Activated CD4-positive, alpha-beta memory T cell treated with anti-CD3 and anti-CD28 coated beads, Interleukin-2, amount 10 ng/mL, durations not matched to agents 7 days and 5 days (primary cell): ENCODE data around the gene FXYD3. TPM values are rescaled to one million over a fixed set of nuclear protein-coding genes. Genes with fewer than 3 reads are reported as not detected.

ENCODE experiments used
- CTCF ChIA-PET: fragments of 350-600 bp; sonication (Branson Sonifier 250); formaldehyde crosslinking; loops from one replicate; lab custom pipeline; 2021; ENCODE audit warnings: antibody characterized with exemption, inconsistent platforms; lab: Charles Lee
- POLR2A ChIA-PET: fragments of 350-600 bp; sonication (Branson Sonifier 250); formaldehyde crosslinking; loops from one replicate; lab custom pipeline; 2021; ENCODE audit warnings: antibody characterized with exemption; lab: Charles Lee
- DNase-seq: peaks from one replicate; pipeline ENCODE4 v3.0.0-alpha.2; 2020
- H3K27ac Mint-ChIP-seq: one replicate; pipeline ENCODE4 v1.8.0; 2021; ENCODE audit warnings: mild to moderate bottlenecking, mixed read lengths
- H3K27me3 Mint-ChIP-seq: one replicate; pipeline ENCODE4 v1.8.0; 2021; ENCODE audit warnings: mixed read lengths
- H3K36me3 Mint-ChIP-seq: one replicate; pipeline ENCODE4 v1.8.0; 2021; ENCODE audit warnings: low read depth, mixed read lengths
- H3K4me1 Mint-ChIP-seq: one replicate; pipeline ENCODE4 v1.8.0; 2021; ENCODE audit warnings: mixed read lengths
- H3K4me3 Mint-ChIP-seq: one replicate; pipeline ENCODE4 v1.8.0; 2021; ENCODE audit warnings: mild to moderate bottlenecking, mixed read lengths
- H3K9me3 Mint-ChIP-seq: one replicate; pipeline ENCODE4 v1.8.0; 2021; ENCODE audit warnings: mixed read lengths
- total RNA-seq, 2 experiments: library from RNA; stranded (reverse); gene quantifications; one replicate each; pipeline ENCODE4 v1.2.3, GENCODE V29; 2021

Gene FXYD3
- total RNA-seq, 2 experiments from 2014 or later: not detected

DNA sequence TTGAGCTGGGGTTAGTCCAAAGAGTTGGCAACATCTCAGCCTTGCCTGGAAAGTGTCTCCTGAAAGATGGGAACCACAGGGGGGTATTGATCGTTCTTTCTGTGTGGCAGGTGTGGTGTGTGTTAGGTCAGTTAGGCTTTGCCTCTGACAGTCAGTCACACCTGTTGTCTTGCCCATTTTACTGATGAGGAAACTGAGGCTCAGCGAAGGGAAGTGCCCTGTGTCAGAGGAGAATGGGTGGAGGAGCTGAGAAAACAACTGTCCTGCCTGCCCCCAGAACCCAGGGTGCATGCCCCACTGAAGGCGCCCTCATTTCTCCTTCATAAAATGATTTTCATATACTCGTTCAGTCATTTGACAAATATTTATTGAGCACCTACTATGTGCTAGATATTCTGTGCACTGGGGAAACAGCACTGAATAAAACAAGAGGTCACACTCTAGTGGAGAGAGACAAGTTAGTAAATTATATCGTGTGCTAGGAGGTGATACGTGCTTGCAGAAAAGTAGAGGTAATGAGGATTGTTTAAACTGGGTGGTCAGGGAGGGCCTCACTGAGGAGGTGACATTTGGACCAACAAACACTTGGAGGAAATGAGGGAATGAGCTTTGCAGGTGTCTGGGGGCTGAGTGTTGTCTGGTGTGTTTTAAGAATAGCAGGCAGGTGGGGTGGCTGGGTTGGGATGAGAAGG lies 40.5 kb downstream of the FXYD3 start:
- H3K27ac Mint-ChIP-seq: peak overlapping the region; percentile 97
- peaks cover 4% of the 10 kb centered on the region for H3K9me3 Mint-ChIP-seq
- H3K36me3 Mint-ChIP-seq: peaks cover 70% of the 10 kb centered on the region
- CTCF ChIA-PET: interaction anchor here (0.7 to 0.8 kb wide), 3 partner anchors 14 to 504 kb away, joined by 3 to 4 read pairs (median 3); no protein-coding TSS in a partner anchor
- DNase-seq: no peak
- POLR2A ChIA-PET: interaction anchor here (1.0 to 10.6 kb wide), 8 partner anchors 14 to 110 kb away, joined by 3 to 106 read pairs (median 30); partner anchors contain the start of gene FXYD7
- peaks cover 55% of the 10 kb centered on the region for H3K4me1 Mint-ChIP-seq
- peak overlapping the region; percentile 100 for H3K4me3 Mint-ChIP-seq
- peaks cover 4% of the 10 kb centered on the region for H3K27me3 Mint-ChIP-seq

DNA sequence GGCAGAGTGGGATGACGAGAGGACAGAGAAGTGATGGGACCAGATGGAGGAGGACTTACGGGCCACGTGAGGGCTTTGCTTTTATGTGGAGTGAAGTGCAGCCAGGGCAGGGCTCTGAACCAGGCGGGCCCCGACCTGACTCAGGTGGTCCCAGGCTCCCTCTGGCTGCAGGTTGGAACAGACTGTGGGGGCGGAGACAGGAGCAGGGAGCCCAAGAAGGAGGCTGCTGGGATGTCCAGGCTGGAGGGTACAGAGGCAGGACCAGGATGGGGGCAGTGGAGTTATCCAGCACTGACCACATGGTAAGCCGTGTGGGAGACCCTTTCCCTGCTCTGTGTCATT lies 41.0 kb downstream of the FXYD3 start:
- Mint-ChIP-seq H3K27me3 (peaks cover 4% of the 10 kb centered on the region), H3K4me1 (peaks cover 60% of the 10 kb centered on the region), H3K36me3 (peaks cover 76% of the 10 kb centered on the region), H3K9me3 (peaks cover 9% of the 10 kb centered on the region), H3K4me3 (peak overlapping the region; percentile 100), H3K27ac (peak overlapping the region; percentile 97)
- ChIA-PET POLR2A (interaction anchor here (1.0 to 10.6 kb wide), 5 partner anchors 8 to 56 kb away, joined by 3 to 106 read pairs (median 4); no protein-coding TSS in a partner anchor), CTCF (interaction anchor here (0.7 to 0.8 kb wide), 3 partner anchors 15 to 504 kb away, joined by 3 to 4 read pairs (median 3); no protein-coding TSS in a partner anchor)
- DNase-seq: no peak

DNA sequence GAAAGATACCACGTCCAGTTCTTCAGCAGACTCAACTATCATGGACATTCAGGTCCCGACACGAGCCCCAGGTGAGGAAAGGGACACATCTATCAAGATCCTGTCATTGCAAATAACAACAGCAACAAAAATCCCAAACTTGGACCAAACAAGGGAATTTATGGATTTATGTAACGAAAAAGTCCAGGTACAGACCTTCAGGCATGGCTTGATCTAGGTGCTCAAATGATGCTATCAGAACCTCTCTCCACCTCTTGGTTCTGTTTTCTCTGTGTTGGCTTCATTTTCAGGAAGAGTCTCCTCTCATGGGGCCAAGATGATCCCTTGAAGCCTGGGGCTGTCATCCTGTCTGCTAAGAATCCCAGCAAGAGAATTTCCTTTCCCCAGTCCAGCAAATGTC lies 41.8 kb downstream of the FXYD3 start:
- H3K9me3 Mint-ChIP-seq: peaks cover 16% of the 10 kb centered on the region
- ChIA-PET POLR2A (interaction anchor here (1.1 to 10.6 kb wide), 2 partner anchors 8 to 13 kb away, joined by 3 to 106 read pairs; no protein-coding TSS in a partner anchor), CTCF (interaction anchor here (1.2 kb wide), 1 partner anchor 15 kb away, joined by 5 read pairs; no protein-coding TSS in a partner anchor)
- peaks cover 84% of the 10 kb centered on the region for H3K36me3 Mint-ChIP-seq
- peak overlapping the region; percentile 100 for H3K4me3 Mint-ChIP-seq
- DNase-seq: no peak
- H3K27ac Mint-ChIP-seq: no peak overlapping the region
- H3K4me1 Mint-ChIP-seq: peaks cover 61% of the 10 kb centered on the region
- peaks cover under 1% of the 10 kb centered on the region for H3K27me3 Mint-ChIP-seq

DNA sequence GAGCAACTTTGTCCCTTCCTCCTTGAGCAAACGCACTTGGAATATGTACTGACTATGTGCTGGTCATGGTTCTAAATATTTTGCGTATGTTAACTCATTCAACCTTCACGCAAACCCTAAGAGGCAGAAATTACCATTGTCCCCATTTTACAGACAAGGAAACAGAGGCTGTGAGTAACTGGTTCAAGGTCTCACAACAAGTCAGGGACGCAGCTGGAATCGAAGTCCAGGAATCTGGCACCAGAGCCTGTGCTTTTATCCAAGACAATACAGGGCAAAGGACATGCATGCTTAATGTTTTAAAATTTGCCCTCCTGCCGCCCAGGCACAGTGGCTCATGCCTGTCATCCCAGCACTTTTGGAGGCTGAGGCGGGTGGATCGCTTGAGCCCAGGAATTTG lies 44.0 kb downstream of the FXYD3 start:
- DNase-seq: no peak
- no peaks in the 10 kb centered on the region for H3K27me3 Mint-ChIP-seq
- CTCF ChIA-PET: interaction anchor here (1.6 kb wide), 1 partner anchor 58 kb away, joined by 3 read pairs; no protein-coding TSS in a partner anchor
- peaks cover 61% of the 10 kb centered on the region for H3K4me1 Mint-ChIP-seq
- peaks cover 29% of the 10 kb centered on the region for H3K9me3 Mint-ChIP-seq
- H3K4me3 Mint-ChIP-seq: no peak overlapping the region
- POLR2A ChIA-PET: interaction anchor here (1.3 to 10.6 kb wide), 3 partner anchors 11 to 47 kb away, joined by 3 to 106 read pairs (median 7); no protein-coding TSS in a partner anchor
- H3K27ac Mint-ChIP-seq: no peak overlapping the region
- H3K36me3 Mint-ChIP-seq: peaks cover 100% of the 10 kb centered on the region

DNA sequence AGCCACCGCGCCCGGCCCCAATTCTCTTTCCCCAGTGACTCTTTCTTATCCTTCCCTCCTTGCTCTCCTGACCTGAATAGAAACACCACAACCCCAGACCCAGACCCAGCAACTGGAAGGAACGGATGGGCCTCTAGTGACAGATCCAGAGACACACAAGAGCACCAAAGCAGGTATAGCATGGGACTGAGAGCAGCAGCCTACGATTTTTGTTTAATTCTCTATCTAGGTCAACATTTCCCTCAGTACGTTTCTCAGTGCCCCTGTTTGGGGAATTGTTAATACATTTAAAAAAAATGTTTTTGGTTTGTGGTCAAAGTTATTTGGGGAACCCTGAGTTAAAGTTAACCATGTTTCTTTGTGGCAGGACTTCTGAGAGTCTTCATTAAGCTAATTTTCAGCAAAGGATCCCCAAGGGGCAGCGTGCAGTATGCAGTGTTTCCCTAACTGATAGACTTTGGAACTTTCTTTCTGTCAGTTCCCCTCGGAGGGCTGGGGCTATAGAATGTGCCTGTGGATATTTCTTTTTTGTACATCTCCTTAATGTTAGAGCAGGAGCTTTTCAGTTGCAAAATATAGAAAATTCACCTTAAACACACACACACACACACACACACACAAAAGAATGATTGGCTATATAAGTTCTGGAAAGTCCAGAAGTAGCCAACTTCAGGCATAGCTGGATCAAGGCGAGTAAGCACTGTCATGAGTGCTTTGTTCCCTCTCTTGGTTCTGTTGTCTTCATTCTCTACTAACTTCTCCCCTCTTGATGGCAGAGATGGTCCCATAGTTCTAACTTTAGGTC lies 45.2 kb downstream of the FXYD3 start:
- Mint-ChIP-seq H3K27me3 (no peaks in the 10 kb centered on the region), H3K27ac (no peak overlapping the region), H3K9me3 (peaks cover 35% of the 10 kb centered on the region), H3K4me1 (peaks cover 64% of the 10 kb centered on the region), H3K4me3 (no peak overlapping the region), H3K36me3 (peaks cover 100% of the 10 kb centered on the region)
- ChIA-PET CTCF (interaction anchor here (1.6 kb wide), 1 partner anchor 56 kb away, joined by 3 read pairs; no protein-coding TSS in a partner anchor), POLR2A (interaction anchor here (0.7 to 10.6 kb wide), 4 partner anchors 10 to 51 kb away, joined by 3 to 106 read pairs (median 5); no protein-coding TSS in a partner anchor)
- DNase-seq: no peak

DNA sequence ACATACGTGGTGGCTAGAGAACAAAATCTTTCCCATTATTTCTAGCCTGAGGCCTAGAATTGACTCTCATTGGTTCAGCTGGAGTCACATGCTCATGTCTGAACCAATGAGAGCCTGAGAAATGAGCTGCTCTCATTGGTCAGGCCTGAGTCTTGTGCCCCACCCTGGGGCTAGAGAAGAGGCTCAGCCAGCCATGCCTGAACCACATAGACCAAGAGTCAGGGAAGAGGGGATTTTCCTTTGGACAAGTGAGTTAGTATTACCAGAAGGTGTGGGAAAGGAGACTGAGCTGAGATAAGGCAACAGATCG lies 45.8 kb downstream of the FXYD3 start:
- peaks cover 40% of the 10 kb centered on the region for H3K9me3 Mint-ChIP-seq
- ChIA-PET CTCF (no interaction called here), POLR2A (interaction anchor here (0.7 to 10.6 kb wide), 5 partner anchors 9 to 53 kb away, joined by 3 to 106 read pairs (median 3); no protein-coding TSS in a partner anchor)
- no peaks in the 10 kb centered on the region for H3K27me3 Mint-ChIP-seq
- H3K27ac Mint-ChIP-seq: no peak overlapping the region
- peaks cover 100% of the 10 kb centered on the region for H3K36me3 Mint-ChIP-seq
- no peak overlapping the region for H3K4me3 Mint-ChIP-seq
- H3K4me1 Mint-ChIP-seq: peaks cover 64% of the 10 kb centered on the region
- no peak for DNase-seq

DNA sequence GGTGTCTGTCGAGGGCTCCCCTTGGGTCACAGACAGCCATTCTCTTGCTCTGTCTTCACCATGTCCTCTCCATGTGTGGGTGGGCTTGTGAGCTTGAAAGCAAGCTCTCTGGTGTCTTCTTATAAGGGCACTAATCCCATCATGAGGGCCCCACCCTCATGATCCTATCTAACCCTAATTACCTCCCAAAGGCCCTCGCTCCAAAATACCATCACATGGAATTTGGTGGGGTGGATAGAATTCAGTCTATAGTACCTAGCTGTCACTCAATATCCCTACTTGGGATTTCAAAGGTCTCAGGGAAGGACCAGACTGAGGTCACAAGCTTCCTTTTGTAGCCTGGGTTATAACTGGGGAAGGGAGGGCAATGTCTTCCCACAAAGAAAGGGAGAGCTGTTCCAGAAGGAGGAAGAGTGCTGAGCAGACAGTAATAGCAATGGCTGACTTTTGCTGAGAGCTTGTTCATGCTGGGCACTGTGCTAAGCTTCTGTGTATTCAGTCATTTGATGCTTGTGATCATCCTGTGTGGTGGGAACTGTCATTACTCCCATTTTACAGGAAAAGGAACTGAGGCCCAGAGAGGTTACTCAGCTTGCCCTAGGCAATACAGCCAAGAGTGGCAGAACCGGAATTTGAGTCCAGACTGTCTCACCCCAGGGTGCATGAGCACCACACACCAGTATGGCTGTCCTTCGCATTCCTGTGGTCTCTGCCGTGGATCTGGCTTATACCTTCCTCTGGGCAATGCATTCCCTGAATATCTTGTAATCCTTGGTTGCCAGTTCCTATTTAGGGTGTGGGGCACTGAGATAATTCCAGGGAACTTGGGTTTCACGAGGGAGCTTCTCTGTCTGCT lies 47.1 kb downstream of the FXYD3 start:
- H3K9me3 Mint-ChIP-seq: peaks cover 44% of the 10 kb centered on the region
- peaks cover 100% of the 10 kb centered on the region for H3K36me3 Mint-ChIP-seq
- H3K4me1 Mint-ChIP-seq: peaks cover 65% of the 10 kb centered on the region
- no peak for DNase-seq
- H3K27ac Mint-ChIP-seq: no peak overlapping the region
- no peaks in the 10 kb centered on the region for H3K27me3 Mint-ChIP-seq
- POLR2A ChIA-PET: interaction anchor here (0.6 to 10.6 kb wide), 5 partner anchors 8 to 577 kb away, joined by 3 to 106 read pairs (median 3); partner anchors contain the start of gene FXYD5
- CTCF ChIA-PET: interaction anchor here (0.8 to 1.8 kb wide), 3 partner anchors 9 to 21 kb away, joined by 3 to 6 read pairs (median 3); partner anchors contain the start of gene FXYD5
- no peak overlapping the region for H3K4me3 Mint-ChIP-seq

DNA sequence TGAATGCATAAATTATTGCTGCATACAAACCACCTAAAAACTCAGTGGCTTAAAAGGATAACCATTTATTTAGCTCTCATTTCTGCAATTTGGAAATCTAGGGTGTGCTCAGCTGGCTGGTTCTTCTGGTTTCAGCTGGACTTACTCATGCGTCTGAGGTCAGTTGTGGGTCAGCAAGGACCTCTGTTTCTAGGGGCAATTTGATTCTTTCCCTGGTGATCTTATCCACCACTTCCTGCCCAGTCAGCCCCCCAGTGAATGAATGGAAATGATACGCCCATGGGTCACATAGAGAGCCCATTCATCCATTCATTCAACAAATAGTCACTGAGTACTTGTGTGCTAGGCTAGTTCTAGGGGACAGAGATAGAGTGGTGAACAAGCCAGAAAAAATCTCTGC lies 48.8 kb downstream of the FXYD3 start:
- H3K4me1 Mint-ChIP-seq: peaks cover 62% of the 10 kb centered on the region
- H3K27me3 Mint-ChIP-seq: no peaks in the 10 kb centered on the region
- DNase-seq: no peak
- ChIA-PET CTCF (interaction anchor here (1.8 kb wide), 1 partner anchor 10 kb away, joined by 6 read pairs; the partner anchor contains the start of gene FXYD5), POLR2A (interaction anchor here (1.0 kb wide), 2 partner anchors 10 to 42 kb away, joined by 3 to 6 read pairs; partner anchors contain the start of gene FXYD5)
- no peak overlapping the region for H3K4me3 Mint-ChIP-seq
- peaks cover 98% of the 10 kb centered on the region for H3K36me3 Mint-ChIP-seq
- peaks cover 43% of the 10 kb centered on the region for H3K9me3 Mint-ChIP-seq
- no peak overlapping the region for H3K27ac Mint-ChIP-seq

DNA sequence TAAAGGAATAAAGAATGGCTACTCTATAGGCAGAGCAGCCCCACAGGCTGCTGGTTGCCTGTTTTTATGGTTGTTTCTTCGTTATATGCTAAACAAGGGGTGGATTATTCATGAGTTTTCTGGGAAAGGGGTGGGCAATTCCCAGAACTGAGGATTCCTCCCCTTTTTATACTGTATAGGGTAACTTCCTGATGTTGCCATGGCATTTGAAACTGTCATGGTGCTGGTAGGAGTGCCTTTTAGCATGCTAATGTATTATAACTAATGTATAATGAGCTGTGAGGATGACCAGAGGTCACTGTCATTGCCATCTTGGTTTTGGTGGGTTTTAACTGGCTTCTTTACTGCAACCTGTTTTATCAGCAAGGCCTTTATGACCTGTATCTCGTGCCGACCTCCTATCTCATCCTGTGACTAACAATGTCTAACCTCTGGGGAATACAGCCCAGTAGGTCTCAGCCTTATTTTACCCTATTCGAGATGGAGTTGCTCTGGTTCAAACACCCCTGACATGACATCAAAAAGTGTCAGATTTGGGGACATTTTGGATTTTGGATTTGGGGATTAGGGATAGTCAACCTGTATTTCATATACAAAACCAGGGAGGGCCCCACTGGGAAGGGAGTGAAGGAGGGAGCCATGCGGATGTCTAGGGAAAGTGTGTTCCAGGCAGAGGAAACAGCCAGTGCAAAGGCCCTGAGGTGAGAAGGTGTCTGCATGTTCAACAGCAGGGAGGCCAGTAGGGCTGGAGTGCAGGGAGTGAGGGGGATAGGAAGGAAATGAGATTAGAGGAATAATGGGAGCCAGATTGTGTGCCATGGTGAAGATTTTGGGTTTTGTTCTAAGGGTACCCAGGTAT lies 49.8 kb downstream of the FXYD3 start:
- Mint-ChIP-seq H3K9me3 (peaks cover 42% of the 10 kb centered on the region), H3K27ac (peak overlapping the region; percentile 53), H3K36me3 (peaks cover 98% of the 10 kb centered on the region), H3K4me1 (peaks cover 62% of the 10 kb centered on the region), H3K27me3 (no peaks in the 10 kb centered on the region), H3K4me3 (no peak overlapping the region)
- DNase-seq: no peak
- ChIA-PET POLR2A (interaction anchor here (9.7 kb wide), 1 partner anchor 7 kb away, joined by 106 read pairs; the partner anchor contains the start of gene FXYD5), CTCF (no interaction called here)

DNA sequence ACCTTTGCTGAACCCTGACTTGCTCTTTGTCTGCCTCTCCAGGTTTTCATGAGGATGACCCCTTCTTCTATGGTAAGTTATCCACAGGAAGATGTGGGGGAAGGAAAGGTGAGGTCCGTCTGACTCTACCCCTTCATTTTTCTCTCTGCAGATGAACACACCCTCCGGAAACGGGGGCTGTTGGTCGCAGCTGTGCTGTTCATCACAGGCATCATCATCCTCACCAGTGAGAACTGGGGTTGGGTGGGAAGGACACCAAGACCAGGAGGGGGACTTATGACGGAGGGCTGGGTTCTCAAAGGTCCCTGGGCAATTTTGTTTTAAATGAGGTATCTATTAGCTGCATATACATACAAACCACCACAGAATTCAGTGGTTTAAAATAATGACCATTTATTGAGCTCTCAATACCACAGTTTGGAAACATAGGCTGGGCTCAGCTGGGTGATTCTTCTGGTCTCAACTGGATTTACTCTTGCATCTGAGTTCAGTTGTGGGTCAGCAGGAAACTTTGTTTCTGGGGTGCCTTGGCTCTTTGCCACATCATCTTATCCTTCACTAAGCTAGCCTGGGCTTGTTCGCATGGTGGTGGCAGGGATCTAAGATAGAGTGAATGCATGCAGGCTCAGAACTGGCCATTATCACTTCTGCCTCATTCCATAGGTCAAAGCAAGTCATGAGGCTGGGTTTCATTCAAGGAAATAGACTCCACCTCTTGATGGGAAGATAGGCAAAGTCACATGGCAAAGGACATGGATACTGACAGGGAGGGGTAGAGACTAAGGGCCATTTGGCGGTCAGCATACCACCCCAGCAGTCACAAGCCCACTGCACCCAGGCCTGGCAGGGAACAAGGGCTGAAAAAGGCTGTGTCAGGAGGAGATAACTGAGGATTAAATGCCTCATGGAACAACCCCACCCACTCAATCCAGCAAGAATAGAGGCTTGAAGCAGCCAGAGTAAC lies 50.8 kb downstream of the FXYD3 start:
- Mint-ChIP-seq H3K27me3 (no peaks in the 10 kb centered on the region), H3K4me3 (no peak overlapping the region), H3K9me3 (peaks cover 38% of the 10 kb centered on the region), H3K27ac (peak overlapping the region; percentile 84), H3K4me1 (peaks cover 64% of the 10 kb centered on the region), H3K36me3 (peaks cover 95% of the 10 kb centered on the region)
- no peak for DNase-seq
- CTCF ChIA-PET: interaction anchor here (0.5 to 1.7 kb wide), 2 partner anchors 12 to 703 kb away, joined by 3 to 8 read pairs; partner anchors contain the start of gene FXYD5
- POLR2A ChIA-PET: interaction anchor here (1.2 to 9.7 kb wide), 5 partner anchors 8 to 47 kb away, joined by 3 to 106 read pairs (median 7); partner anchors contain the start of gene FXYD5
